ENCODE results near the gene ZNF578. TPM values are rescaled to one million over a fixed set of nuclear protein-coding genes. Genes with fewer than 3 reads are reported as not detected.
"Not testable (repeated sequence)": the region's sequence is repeated elsewhere in the genome, so short reads cannot be mapped to it uniquely, and the experiment has no call there.

The ZNF578 gene
- total RNA-seq, 8 experiments from 2014 or later = 0.11 to 7.5 (median 0.47) TPM

DNA sequence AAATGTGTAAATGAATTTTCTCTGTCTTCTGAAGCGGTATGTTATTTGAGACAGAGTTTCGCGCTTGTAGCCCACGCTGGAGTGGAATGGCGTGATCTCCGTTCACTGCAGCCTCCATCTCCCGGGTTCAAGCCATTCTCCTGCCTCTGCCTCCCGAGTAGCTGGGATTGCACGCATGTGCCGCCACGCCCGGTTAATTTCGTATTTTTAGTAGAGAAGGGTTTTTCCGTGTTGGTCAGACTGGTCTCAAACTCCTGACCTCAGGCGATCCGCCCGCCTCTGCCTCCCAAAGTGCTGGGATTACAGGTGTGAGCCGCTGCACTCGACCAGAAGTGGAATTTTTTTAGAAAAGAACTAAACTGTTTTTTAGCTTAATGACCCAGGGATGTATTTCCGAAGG is 70.7 kb downstream of the ZNF578 start:
- peaks cover 5% of the 10 kb centered on the region in 2 donors for H3K4me1 ChIP-seq (replicated peaks in 1 of 2)
- in situ Hi-C loops (cut with MboI; ENCODE audit: low pct_unique_long_range_greater_than_20kb in 2 of 9, low sequenced_read_pairs in 9 of 9, unreplicated experiment in 9 of 9) = no loop called here

GRCh38 chr19:52527134-52527955 is 74.0 kb downstream of the ZNF578 start, which contains the start of gene ZNF808:
Gene ZNF808, plus strand, starts transcription at chr19:52527668. Its CDS starts 15,617 bp downstream, at chr19:52543285.
- Histone ChIP-seq H3K4me1 (replicated peaks in 1 of 2) (peaks cover 5% of the 10 kb centered on the region in 2 donors), H3K4me3 (peak within 1 kb of the TSS; percentile 42 to 95 (median 83)), H3K27ac (peak within 1 kb of the TSS; percentile 69 to 90)
- WGBS, 10 experiments = 0 to 9% (median 0%) methylated on average over 1 to 19 of the region's 54 CpGs; no CpG with 5 or more reads in 5 of the 10 experiments
- peak; percentile 90 to 94 (median 92) for ATAC-seq (replicated peaks in 6 of 8)
- in situ Hi-C loops (cut with MboI; ENCODE audit: low pct_unique_long_range_greater_than_20kb in 2 of 9, low sequenced_read_pairs in 9 of 9, unreplicated experiment in 9 of 9) = no loop called here

More for the DNA sequence above, 70.7 kb downstream of the ZNF578 start:
- Histone ChIP-seq H3K4me3 (no peak overlapping the region), H3K27ac (no peak overlapping the region)
- 74 to 91% (median 85%) methylated on average over 4 to 19 of the region's 20 CpGs for WGBS, 10 experiments
- ATAC-seq (replicated peaks in 6 of 8) = no peak

DNA sequence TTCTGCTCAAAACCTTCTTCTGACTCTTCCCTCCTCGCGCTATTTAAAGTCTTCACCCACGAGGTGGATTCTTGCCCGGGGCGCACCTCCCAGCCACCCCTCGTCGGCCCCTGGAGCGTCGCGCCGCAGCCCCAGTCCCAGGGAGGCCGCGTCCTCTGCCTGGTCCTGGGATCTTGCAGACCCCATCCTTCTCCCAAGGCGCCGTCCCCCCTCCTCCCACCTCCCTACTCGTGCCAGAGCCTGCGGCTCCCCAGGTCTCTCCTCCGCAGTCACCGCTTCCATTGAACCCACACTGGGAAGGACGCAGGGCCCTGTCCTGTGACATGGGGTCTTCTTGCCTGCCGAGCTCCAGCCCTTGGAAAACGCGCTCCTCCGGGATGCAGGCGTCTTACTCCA is 74.6 kb downstream of the ZNF578 start:
- 0 to 10% (median 0%) methylated on average over 2 to 16 of the region's 25 CpGs; no CpG with 5 or more reads in 3 of the 10 experiments for WGBS, 10 experiments
- H3K27ac ChIP-seq = peak overlapping the region; percentile 69 to 90
- peaks cover 5% of the 10 kb centered on the region in 2 donors for H3K4me1 ChIP-seq (replicated peaks in 1 of 2)
- peak; percentile 11 to 32 (median 26) for ATAC-seq (replicated peaks in 6 of 8)
- in situ Hi-C loops (cut with MboI; ENCODE audit: low pct_unique_long_range_greater_than_20kb in 2 of 9, low sequenced_read_pairs in 9 of 9, unreplicated experiment in 9 of 9) = no loop called here
- peak overlapping the region; percentile 42 to 95 (median 83) for H3K4me3 ChIP-seq

- no peak for ATAC-seq (replicated peaks in 6 of 8)
- WGBS, 10 experiments = 78 to 100% (median 100%) methylated on average over 1 to 2 of the region's 2 CpGs; no CpG with 5 or more reads in 1 of the 10 experiments
- Histone ChIP-seq H3K27ac (no peak overlapping the region), H3K4me1 (replicated peaks in 1 of 2) (peaks cover 5 to 11% of the 10 kb centered on the region in 2 donors), H3K4me3 (no peak overlapping the region)
- in situ Hi-C loops (cut with MboI; ENCODE audit: low pct_unique_long_range_greater_than_20kb in 2 of 9, low sequenced_read_pairs in 9 of 9, unreplicated experiment in 9 of 9) = no loop called here
These were observed 79.1 kb downstream of the ZNF578 start for GRCh38 chr19:52532480-52532879.

DNA sequence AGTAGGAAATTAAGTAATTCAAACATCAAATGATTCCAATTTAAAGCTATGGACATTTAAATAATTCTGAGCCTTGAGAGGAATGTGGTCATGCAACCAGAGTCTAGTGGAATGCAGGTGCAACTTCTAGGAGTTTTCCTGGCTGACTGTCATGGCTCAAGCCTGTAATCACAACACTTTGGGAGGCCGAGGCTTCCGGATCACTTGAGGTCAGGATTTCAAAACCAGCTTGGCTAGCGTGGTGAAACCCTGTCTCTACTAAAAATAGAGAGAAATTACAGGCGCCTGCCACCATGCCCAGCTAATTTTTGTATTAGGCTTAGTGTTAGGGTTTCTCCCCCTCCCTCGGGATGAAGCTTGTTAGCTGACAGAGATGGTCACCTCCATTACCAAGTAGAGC is 80.5 kb downstream of the ZNF578 start:
- Histone ChIP-seq H3K27ac (no peak overlapping the region), H3K4me3 (no peak overlapping the region), H3K4me1 (replicated peaks in 1 of 2) (peaks cover 0 to 7% of the 10 kb centered on the region in 2 donors)
- 89 to 100% (median 92%) methylated on average over 1 to 5 of the region's 5 CpGs; no CpG with 5 or more reads in 3 of the 10 experiments for WGBS, 10 experiments
- in situ Hi-C loops (cut with MboI; ENCODE audit: low pct_unique_long_range_greater_than_20kb in 2 of 9, low sequenced_read_pairs in 9 of 9, unreplicated experiment in 9 of 9) = no loop called here
- no peak for ATAC-seq (replicated peaks in 6 of 8)

- H3K27ac ChIP-seq; in situ Hi-C loops (cut with MboI; ENCODE audit: low pct_unique_long_range_greater_than_20kb in 2 of 9, low sequenced_read_pairs in 9 of 9, unreplicated experiment in 9 of 9); H3K4me1 ChIP-seq (replicated peaks in 1 of 2): not testable (repeated sequence)
- peak; percentile 30 to 80 (median 76) for ATAC-seq (replicated peaks in 6 of 8)
- H3K4me3 ChIP-seq = peak overlapping the region; percentile 24 to 41 (median 29)
- 0 to 20% (median 5%) methylated on average over 1 to 5 of the region's 15 CpGs; no CpG with 5 or more reads in 6 of the 10 experiments for WGBS, 10 experiments
These were observed 82.0 kb downstream of the ZNF578 start for GRCh38 chr19:52535385-52535770.

DNA sequence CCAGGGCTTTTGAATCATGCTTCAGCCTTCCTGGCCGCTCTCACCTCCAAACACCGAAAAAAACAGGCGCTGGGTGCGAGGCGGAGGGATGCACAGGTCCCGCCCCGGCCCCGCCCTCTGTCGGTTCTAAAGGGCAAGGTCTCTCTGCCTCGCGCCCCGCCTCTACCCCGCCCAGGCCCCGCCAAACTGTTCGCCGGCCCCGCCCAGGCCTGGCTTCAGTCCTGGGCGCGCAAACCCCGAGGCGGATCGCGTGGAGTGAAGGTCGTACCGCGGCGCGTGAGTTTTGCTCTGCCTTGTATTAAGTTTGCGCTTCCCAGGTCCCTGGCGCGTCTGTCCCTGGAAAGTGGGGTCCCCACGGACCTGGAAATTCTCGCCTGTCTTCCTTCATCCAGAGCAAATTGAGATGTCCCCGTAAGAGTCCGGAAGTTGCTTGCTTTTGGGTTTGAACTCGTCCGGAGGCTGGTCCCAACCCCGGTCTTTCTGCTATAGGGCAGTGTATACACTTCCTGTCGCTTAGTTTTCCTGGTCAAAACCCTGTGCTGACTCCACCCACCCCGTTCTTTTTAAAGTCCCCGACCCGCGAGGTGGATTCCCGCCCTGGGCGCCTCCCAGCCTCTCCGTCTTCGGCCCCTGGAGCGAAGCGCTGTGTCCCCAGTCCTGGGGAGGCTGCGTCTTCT is 82.6 kb downstream of the ZNF578 start:
- ATAC-seq (replicated peaks in 6 of 8) = peak; percentile 84 to 98 (median 98)
- Histone ChIP-seq H3K27ac (no peak overlapping the region), H3K4me1 (replicated peaks in 1 of 2) (peaks cover 0 to 7% of the 10 kb centered on the region in 2 donors), H3K4me3 (peak overlapping the region; percentile 24 to 41 (median 29))
- WGBS, 10 experiments = 0 to 30% (median 3%) methylated on average over 1 to 6 of the region's 50 CpGs; no CpG with 5 or more reads in 6 of the 10 experiments
- in situ Hi-C loops (cut with MboI; ENCODE audit: low pct_unique_long_range_greater_than_20kb in 2 of 9, low sequenced_read_pairs in 9 of 9, unreplicated experiment in 9 of 9) = no loop called here

DNA sequence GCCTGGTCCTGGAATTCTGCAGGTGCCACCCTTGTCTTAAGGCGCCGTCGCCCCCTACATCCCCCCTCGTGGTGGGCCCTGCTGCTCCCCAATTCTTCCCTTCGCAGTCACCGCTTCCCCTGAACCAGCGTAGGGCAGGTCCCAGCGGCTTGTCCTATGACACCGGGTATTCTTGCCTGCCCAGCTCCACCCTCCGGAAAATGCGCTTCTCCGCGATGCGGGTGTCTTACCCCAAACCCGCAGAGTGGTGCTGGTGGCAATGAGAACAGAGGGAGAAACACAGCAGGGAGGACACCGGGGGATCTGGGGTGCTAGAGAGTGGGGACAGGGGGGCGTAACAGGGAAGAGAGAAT is 83.1 kb downstream of the ZNF578 start:
- H3K27ac ChIP-seq = no peak overlapping the region
- in situ Hi-C loops (cut with MboI; ENCODE audit: low pct_unique_long_range_greater_than_20kb in 2 of 9, low sequenced_read_pairs in 9 of 9, unreplicated experiment in 9 of 9) = no loop called here
- 0 to 16% methylated on average over 1 to 5 of the region's 17 CpGs; no CpG with 5 or more reads in 8 of the 10 experiments for WGBS, 10 experiments
- peaks cover 0 to 7% of the 10 kb centered on the region in 2 donors for H3K4me1 ChIP-seq (replicated peaks in 1 of 2)
- H3K4me3 ChIP-seq = peak overlapping the region in 4 of 5 donors; percentile 27 to 41 (median 32)
- peak in 3 of 8 experiments; percentile 1 to 4 (median 2) for ATAC-seq (replicated peaks in 6 of 8)

DNA sequence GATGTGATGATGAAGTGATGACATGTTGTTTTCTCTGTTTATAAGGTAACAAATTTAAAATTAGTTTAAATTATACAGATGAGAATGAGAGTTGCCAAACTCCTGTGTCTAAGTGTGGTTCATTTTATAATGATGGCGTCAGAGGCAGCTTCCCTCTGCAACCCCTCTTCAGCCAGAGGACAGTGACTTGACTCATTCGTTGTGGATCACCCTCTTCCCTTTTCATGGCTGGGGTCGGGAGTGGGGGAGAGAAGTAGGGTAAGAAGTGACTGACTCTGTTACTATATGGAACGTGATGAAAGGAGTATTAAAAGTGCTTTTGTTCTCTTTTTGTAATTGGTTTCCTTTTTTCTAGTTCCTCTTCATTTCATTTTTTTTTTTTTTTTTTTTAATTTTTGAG is 85.5 kb downstream of the ZNF578 start:
- in situ Hi-C loops (cut with MboI; ENCODE audit: low pct_unique_long_range_greater_than_20kb in 2 of 9, low sequenced_read_pairs in 9 of 9, unreplicated experiment in 9 of 9); H3K4me1 ChIP-seq (replicated peaks in 1 of 2); H3K27ac ChIP-seq; ATAC-seq (replicated peaks in 6 of 8); H3K4me3 ChIP-seq: not testable (repeated sequence)
- 76 to 100% (median 100%) methylated on average over 2 to 4 of the region's 4 CpGs; no CpG with 5 or more reads in 5 of the 10 experiments for WGBS, 10 experiments

GRCh38 chr19:52541176-52541575 is 87.8 kb downstream of the ZNF578 start:
- H3K4me3 ChIP-seq; H3K4me1 ChIP-seq (replicated peaks in 1 of 2); ATAC-seq (replicated peaks in 6 of 8); H3K27ac ChIP-seq; in situ Hi-C loops (cut with MboI; ENCODE audit: low pct_unique_long_range_greater_than_20kb in 2 of 9, low sequenced_read_pairs in 9 of 9, unreplicated experiment in 9 of 9): not testable (repeated sequence)
- WGBS, 10 experiments = 60 to 100% (median 100%) methylated on average over 1 to 4 of the region's 5 CpGs; no CpG with 5 or more reads in 2 of the 10 experiments

GRCh38 chr19:52541608-52542007 is 88.3 kb downstream of the ZNF578 start:
- in situ Hi-C loops (cut with MboI; ENCODE audit: low pct_unique_long_range_greater_than_20kb in 2 of 9, low sequenced_read_pairs in 9 of 9, unreplicated experiment in 9 of 9) = no loop called here
- Histone ChIP-seq H3K27ac (no peak overlapping the region), H3K4me3 (no peak overlapping the region), H3K4me1 (replicated peaks in 1 of 2) (no peaks in the 10 kb centered on the region)
- ATAC-seq (replicated peaks in 6 of 8) = no peak
- 33 to 95% (median 84%) methylated on average over 1 to 5 of the region's 5 CpGs; no CpG with 5 or more reads in 2 of the 10 experiments for WGBS, 10 experiments

DNA sequence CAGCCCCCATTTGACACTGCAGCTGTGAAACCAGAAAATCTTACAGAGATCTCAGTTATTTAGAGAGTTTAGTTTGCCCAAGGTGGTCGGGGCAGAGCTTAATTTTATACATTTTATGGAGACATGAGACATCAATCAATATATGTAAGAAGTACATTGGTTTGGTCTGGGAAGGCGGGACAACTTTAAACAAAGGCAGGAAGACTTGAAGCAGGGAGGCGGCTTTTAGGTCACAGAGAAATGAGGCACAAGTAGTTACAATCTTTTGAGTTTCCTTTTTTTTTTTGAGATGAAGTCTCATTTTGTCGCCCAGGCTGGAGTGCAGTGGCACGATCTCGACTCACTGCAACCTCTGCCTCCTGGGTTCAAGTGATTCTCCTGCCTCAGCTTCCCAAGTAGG is 89.2 kb downstream of the ZNF578 start:
- H3K27ac ChIP-seq; H3K4me1 ChIP-seq (replicated peaks in 1 of 2); ATAC-seq (replicated peaks in 6 of 8); in situ Hi-C loops (cut with MboI; ENCODE audit: low pct_unique_long_range_greater_than_20kb in 2 of 9, low sequenced_read_pairs in 9 of 9, unreplicated experiment in 9 of 9); H3K4me3 ChIP-seq: not testable (repeated sequence)
- WGBS, 10 experiments = 80 to 100% (median 87%) methylated on average over 1 to 5 of the region's 6 CpGs; no CpG with 5 or more reads in 4 of the 10 experiments

Measured in motor neuron (in vitro differentiated cells).